Fibroblast of skin of back (primary cell): Measurements from ENCODE around the gene CDH23.

Experiments used
- DNase-seq: peaks from one replicate; pipeline ENCODE4 v3.0.0-alpha.2; 2013

Gene CDH23

GRCh38 chr10:71663311-71663710, 266.6 kb downstream of the CDH23 start:
- no peak for DNase-seq

GRCh38 chr10:71664585-71664984, 267.9 kb downstream of the CDH23 start:
- no peak for DNase-seq

DNA sequence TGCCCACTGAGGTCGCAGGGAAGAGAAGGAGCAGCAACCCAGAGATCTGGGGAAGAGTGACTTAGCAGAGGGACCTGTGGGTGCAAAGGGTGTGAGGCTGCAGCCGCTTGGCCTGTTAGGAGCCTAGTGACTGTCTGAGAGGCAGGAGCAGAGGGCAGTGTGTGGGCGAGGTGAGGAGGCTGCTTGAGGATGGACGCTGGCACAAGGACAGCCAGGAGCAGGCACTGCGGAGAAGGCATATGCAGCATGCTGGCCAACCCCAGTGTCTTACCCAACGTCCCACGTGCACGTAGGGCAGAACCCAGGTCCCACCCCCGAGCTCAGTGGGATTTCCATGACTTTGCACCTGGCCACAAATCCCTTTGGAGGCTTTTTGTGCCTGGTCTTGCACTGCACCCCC, 268.7 kb downstream of the CDH23 start:
- DNase-seq, result no peak

DNA sequence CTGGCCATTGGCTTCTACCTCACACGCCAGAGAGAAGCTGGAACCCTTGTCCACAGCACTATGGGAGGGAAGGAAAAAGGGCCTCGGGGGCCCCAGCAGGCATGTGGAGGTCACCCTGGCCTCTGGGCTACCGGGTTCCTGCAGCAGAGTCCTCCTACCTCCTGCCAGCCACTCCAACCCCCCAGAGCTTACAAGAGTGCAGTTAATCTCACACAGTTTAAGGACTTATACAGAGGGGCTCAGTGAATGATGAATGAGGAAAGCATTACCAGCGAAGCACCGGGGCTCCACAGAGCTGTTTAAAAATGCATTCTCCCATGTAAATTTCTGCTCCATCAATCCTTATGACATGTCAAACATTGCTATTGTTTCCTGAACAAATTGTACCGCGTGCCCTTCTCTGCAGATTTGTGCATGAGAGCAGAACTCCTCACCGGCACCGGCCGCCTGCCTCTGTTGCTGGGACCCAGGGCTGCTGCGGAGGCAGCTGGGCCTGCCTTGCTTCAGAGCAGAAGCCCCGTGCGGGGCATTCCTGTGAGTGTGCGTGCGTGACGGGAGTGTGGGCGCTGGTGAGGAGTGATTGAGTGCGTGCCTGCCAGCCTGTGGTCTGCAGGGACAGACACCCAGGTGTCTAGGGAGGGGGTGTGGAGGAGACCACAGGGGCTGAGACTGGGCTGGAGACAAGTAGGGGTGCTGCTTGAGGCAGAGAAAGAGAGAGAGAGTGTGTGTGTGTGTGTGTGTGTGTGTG, 270.1 kb downstream of the CDH23 start:
- no peak for DNase-seq

DNA sequence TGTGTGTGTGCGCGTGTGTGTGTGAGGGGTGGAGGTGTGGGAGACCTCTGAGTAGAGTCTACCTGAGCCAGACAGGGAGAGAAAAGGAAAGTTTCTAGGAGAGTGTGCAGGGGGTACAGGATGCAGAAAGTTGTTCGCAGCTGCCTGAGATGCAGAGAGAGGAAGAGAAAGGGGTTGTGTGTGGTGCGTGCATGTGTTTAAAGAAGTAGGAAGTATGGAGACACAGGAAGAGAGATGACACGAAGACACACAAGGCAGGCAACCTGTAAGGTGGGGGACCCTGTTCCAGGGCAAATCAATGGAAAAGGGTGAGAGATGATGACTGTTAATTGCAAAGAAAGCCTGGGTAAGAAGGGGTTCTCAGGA, 270.6 kb downstream of the CDH23 start:
- DNase-seq, result no peak

- DNase-seq, result no peak
These were observed 275.6 kb downstream of the CDH23 start for GRCh38 chr10:71671994-71672946.

DNA sequence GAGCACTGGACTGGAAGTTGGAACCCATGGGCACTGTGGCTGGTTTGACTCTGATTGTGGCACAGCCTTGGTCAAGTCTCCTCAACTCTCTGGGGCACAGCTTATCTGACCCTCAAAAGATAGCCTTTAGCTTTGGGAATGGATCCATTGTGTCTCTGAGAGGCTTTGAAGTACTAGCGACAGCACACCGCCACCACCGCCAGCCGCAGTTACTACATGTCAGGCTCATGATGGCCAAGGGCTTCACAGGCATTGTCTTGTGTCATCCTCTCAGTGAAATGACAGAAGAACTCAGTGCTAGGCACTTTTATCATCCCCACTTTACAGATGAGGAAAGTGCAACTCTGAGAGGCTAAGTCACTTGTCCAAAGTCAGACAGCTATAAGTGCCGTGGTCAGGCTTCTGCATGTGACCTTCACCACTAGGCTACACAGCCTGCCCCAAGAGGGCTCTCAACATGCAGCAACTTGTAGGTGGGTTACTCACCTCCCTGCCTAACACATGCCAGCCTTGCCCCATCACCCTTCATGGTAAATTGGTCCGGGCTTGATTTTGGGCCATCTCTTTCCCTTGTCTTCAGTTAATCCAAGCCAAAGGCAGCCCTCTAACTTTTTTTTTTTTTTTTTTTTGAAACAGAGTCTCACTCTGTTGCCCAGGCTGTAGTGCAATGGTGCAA, 278.7 kb downstream of the CDH23 start:
- no peak for DNase-seq

- no peak for DNase-seq
These were observed 280.5 kb downstream of the CDH23 start for GRCh38 chr10:71677261-71677660.

GRCh38 chr10:71678057-71678805, 281.5 kb downstream of the CDH23 start:
- no peak for DNase-seq

DNA sequence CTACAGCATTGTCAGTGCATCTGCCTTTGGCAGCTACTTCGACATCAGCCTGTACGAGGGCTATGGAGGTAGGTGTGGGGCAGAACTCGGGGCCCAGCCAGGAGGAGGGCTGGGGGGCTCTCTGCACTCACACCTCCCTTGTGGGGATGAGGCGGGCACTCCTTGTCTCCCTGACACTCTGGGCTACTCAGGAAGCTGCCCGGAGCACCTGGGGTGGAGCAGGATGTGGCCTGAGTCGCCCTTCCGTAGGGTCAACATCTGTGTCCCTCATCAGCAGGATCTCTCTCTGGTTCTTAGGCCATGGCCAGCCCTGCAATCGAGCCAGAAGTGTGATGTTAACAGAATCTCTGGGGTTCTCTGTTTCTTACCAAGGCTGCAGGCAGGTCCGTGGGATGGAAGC, 282.7 kb downstream of the CDH23 start:
- DNase-seq, result no peak

DNA sequence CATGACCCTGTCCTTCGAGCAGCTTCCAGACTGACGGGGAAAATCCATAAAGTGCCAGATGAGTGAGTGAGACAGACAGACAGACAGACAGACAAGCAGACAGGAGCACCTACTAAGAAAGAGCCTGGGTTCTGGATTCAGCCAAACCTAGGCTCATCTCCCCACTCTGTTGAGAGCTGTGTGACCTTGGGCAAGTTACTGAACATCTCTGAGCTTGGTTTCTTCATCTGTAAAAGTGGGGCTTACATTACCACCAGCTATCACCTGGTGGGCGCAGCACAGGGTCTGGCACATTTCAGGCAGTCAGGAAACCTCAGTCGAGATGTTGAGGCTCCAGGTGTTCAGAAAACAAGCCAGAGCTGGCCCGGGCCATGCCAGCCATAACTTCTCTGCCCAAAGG, 285.3 kb downstream of the CDH23 start:
- DNase-seq, result no peak

- DNase-seq, result no peak
These were observed 286.6 kb downstream of the CDH23 start for GRCh38 chr10:71683301-71683700.

GRCh38 chr10:71684356-71685173, 287.8 kb downstream of the CDH23 start:
- no peak for DNase-seq

DNA sequence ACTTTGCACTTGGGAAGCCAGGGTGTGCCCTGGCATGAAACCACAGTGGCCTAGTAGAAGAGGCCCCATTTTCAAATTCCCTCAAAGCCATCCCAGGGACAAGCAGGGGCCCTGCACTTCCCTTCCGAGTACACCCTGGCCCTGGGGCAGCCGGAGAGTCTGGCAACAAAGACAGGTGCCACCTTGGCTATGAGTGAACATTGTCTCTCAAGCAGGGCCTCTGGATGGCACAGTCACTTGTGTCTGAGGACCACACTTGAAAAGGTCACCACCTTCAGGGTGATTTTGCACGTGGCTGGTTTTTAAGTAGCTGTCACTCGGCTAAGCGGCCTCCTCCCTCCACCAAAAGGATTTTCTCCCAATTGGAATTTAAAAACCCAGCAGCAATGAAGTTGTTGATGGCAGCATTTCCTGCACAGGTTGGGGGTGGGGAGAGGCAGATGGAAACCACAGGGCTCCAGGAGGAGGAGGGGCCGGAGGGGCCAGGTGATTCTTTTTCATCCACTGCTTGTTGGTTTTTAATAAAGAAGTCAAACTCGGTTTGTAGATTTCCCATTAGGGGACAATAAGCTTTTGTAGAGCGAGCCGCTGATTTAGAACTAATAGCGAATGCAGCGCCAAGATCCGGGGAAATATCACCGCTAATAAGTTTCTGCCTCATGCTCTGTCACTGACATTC, 289.0 kb downstream of the CDH23 start:
- no peak for DNase-seq

GRCh38 chr10:71687077-71687476, 290.4 kb downstream of the CDH23 start:
- no peak for DNase-seq

DNA sequence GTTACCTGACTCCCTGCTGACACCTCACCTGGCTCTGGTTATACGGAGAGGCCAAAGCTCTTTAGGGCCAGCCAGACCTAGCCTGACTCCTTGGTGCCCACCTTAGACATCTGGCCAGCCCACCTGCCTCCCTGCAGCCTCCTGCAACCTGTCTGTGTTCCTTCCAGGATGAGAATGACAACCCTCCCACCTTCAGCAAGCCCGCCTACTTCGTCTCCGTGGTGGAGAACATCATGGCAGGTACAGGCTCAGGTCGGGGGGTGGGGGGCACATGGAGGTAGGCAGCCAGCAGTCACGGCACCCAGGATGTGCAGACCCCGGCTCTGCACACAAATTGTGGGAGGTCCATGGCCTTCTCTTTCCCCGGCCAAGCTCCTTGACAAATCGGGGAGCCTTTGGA, 290.8 kb downstream of the CDH23 start:
- DNase-seq, result no peak

- DNase-seq, result no peak
These were observed 291.5 kb downstream of the CDH23 start for GRCh38 chr10:71688256-71688655.

DNA sequence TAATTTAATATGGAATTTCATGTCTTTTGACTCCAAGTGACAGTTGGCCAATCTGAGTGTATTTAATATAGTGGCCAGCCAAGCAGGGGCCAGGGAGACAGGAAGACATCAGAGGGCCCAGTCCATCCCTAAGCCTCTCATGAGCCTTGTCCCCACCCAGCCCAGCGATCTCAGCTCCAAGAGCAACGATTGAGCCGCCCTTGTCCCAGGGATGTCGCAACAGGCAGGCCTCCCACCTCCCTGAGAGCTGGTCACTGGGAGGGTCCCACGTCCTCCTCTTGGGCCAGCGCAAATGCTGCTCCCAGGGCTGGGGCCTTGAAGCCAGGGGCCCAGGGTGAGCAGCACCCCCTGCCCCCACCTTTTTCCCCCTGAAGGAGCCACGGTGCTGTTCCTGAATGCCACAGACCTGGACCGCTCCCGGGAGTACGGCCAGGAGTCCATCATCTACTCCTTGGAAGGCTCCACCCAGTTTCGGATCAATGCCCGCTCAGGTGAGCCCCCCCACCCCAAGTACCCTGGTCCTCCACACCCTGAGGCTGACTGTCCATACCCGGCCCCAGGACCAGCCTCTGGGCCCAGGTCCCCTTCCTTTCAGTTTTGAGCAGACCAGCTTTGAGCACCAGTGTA, 293.5 kb downstream of the CDH23 start:
- no peak for DNase-seq

DNA sequence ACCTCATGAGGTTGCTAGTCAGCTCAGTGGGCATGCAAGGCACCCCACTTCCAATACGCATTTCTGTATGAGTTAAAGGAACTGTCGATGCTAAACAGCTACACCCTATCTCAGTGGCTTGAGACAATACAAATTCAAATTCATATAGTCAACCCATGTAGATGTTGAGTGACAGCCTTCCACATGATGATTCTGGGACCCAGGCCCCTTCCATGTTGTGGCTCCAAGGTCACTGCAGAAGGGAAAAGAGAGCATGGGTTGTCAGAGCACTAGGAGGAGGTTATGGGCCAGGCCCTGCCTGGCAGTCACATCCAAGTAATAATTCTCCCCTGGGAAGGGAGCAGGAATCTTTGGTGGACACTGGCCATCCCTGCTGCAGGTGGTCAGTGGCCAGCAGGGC, 294.7 kb downstream of the CDH23 start:
- no peak for DNase-seq

GRCh38 chr10:71692598-71693306, 296.0 kb downstream of the CDH23 start:
- no peak for DNase-seq
